ENCODE results near the gene WDR59. TPM values are rescaled to one million over a fixed set of nuclear protein-coding genes. Genes with fewer than 3 reads are reported as not detected.

The WDR59 gene
- total RNA-seq, 1 donor from 2014 or later, result 95.3 TPM

Other genes with a start within 250 kb of the WDR59 start
- not detected in 2 replicates for gene FA2H, start 210.3 kb downstream of the WDR59 start, total RNA-seq
- 51.2 and 52.2 TPM in 2 replicates for gene ZNRF1, start 13.9 kb upstream of the WDR59 start, total RNA-seq
- 0.20 and 0.26 TPM in 2 replicates for gene LDHD, start 131.7 kb upstream of the WDR59 start, total RNA-seq
- gene ZFP1, start 163.4 kb upstream of the WDR59 start, total RNA-seq, result 12.3 and 14.6 TPM in 2 replicates
- not detected in 2 replicates for gene CTRB2, start 222.0 kb upstream of the WDR59 start, total RNA-seq
- not detected in 2 replicates for gene CTRB1, start 233.9 kb upstream of the WDR59 start, total RNA-seq